Panc1 (cell line): ENCODE measurements around the gene TMC5. TPM values are rescaled to one million over a fixed set of nuclear protein-coding genes. Genes with fewer than 3 reads are reported as not detected.

Experiments
- ATAC-seq: fragments of 200-7000 bp; cut with Tn5 transposase; 2 replicates; pipeline ENCODE4 v1.9.1; 2020; ENCODE audit warnings: mild to moderate bottlenecking, moderate library complexity
- BruUV-seq: library from RNA; stranded (reverse); fragments of 400-500 nt; replicated peaks from 2 replicates; lab custom pipeline; 2021; lab: Mats Ljungman, UMichigan
- CTCF ChIA-PET: fragments of 300-600 bp; sonication (Branson Sonifier 250); formaldehyde crosslinking; loops from one replicate; lab custom pipeline; 2022; ENCODE audit warnings: antibody characterized with exemption; lab: Charles Lee
- POLR2A ChIA-PET: fragments of 300-600 bp; sonication (Branson Sonifier 250); formaldehyde crosslinking; loops from one replicate; lab custom pipeline; 2022; ENCODE audit warnings: antibody characterized with exemption; lab: Charles Lee
- DNase-seq: peaks from one replicate; pipeline ENCODE4 v3.0.0-alpha.2; 2010; ENCODE audit warnings: low read depth, low spot score
- H3K27ac ChIP-seq: 2 replicates; pipeline ENCODE4 v1.5.1; 2011; ENCODE audit warnings: mild to moderate bottlenecking, low read length, inconsistent platforms
- H3K27me3 ChIP-seq: fragments of 200-500 bp; sonication (Bioruptor generic); 2 replicates; pipeline ENCODE4 v1.6.0; 2014; ENCODE audit warnings: low read length, inconsistent platforms; ENCODE audit not compliant: control insufficient read depth, insufficient read depth
- H3K36me3 ChIP-seq: fragments of 200-500 bp; sonication (Bioruptor generic); 2 replicates; pipeline ENCODE4 v1.5.1; 2014; ENCODE audit warnings: inconsistent platforms, mild to moderate bottlenecking, low read length, moderate library complexity; ENCODE audit not compliant: control insufficient read depth, insufficient read depth
- H3K4me1 ChIP-seq: 2 replicates; pipeline ENCODE4 v1.5.1; 2011; ENCODE audit warnings: inconsistent platforms, mild to moderate bottlenecking, low read length, moderate library complexity; ENCODE audit not compliant: control insufficient read depth, insufficient read depth
- H3K4me3 ChIP-seq, 2 experiments: 2 replicates each; pipeline ENCODE4 v1.5.1; 2011 to 2012; ENCODE audit warnings: low read depth in 2 of 2, low read length in 2 of 2, mild to moderate bottlenecking in 2 of 2, inconsistent platforms in 1 of 2, moderate library complexity in 1 of 2
- H3K9me3 ChIP-seq: fragments of 200-500 bp; sonication (Bioruptor generic); 2 replicates; pipeline ENCODE4 v1.5.1; 2014; ENCODE audit warnings: low read depth, mild to moderate bottlenecking, inconsistent platforms, low read length, moderate library complexity; ENCODE audit not compliant: control insufficient read depth, insufficient read depth
- POLR2AphosphoS5 ChIP-seq: IDR thresholded peaks from 2 replicates; pipeline ENCODE4 v1.6.1; 2012; ENCODE audit warnings: mild to moderate bottlenecking, low read depth, low read length, moderate library complexity
- REST ChIP-seq, 2 experiments: IDR thresholded peaks; 2 replicates each; pipeline ENCODE4 v1.6.1; 2011 to 2012; ENCODE audit warnings: low read depth in 2 of 2, control low read depth in 1 of 2, low read length in 1 of 2, mild to moderate bottlenecking in 1 of 2, moderate library complexity in 1 of 2; ENCODE audit not compliant: insufficient read depth in 1 of 2
- SIN3A ChIP-seq: IDR thresholded peaks from 2 replicates; pipeline ENCODE4 v1.6.1; 2012; ENCODE audit warnings: low read depth, mild to moderate bottlenecking, low read length, moderate library complexity, borderline replicate concordance; ENCODE audit not compliant: insufficient read depth
- TCF7L2 ChIP-seq: IDR thresholded peaks from 2 replicates; pipeline ENCODE4 v1.6.1; 2011; ENCODE audit warnings: mild to moderate bottlenecking, low read depth, low read length, inconsistent platforms
- in situ Hi-C: cut with HindIII; loops from 2 replicates; pipeline ENCODE4 v1.10.0; 2016; ENCODE audit warnings: low sequenced_read_pairs, low pct_unique_long_range_greater_than_20kb
- intact Hi-C: fragments of 100-400 bp; cut with micrococcal nuclease; formaldehyde crosslinking; loops from one replicate; pipeline ENCODE4 v1.10.0; 2022; ENCODE audit not compliant: unreplicated experiment
- total RNA-seq: library from RNA; stranded (reverse); gene quantifications from one replicate; pipeline ENCODE4 v1.2.1, GENCODE V29; 2021; ENCODE audit not compliant: unreplicated experiment
- TF ChIP-seq, protein P1 (sequence below): fragments of 450-650 bp; IDR thresholded peaks from 2 replicates; pipeline ENCODE4 v1.5.1; 2017; ENCODE audit warnings: mild to moderate bottlenecking

The TMC5 gene
- total RNA-seq, 1 experiment from 2014 or later = 1.4 TPM

DNA sequence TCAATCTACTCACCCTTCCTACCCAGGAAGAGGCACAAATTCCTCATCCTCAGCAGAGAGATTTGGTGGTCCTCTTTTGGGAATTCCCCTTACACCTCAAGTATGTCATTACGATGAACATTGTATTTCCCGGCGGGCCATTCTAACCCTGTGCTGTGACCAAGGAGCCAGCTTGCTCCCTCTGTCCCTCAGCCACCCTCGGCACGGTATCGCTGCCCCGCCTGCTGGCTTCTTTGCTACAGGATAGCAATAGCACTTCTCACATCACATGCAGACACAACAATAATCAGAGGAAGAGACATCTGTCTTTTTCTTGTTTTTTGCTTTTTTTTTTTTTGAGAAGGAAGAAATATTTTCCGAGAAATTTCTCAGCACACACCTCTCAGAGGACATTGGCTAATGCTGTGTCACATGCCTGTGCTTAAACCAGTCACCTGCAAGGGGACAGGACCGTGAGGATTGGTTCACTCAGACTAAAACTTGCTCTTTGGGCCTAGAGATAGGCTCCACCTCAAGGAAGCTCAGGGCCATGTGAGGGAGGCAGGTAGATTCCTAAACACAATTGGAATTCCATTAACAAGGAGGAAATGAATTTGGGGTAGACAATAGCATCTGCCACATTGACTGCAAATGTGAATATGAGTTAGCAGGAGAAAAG lies 41.2 kb downstream of the TMC5 start:
- in situ Hi-C loops (no loop called here), intact Hi-C loops (no loop called here)
- no peaks in the 10 kb centered on the region for H3K4me1 ChIP-seq
- ChIA-PET POLR2A (no interaction called here), CTCF (no interaction called here)
- no peak overlapping the region for H3K27ac ChIP-seq
- no peak for TF ChIP-seq REST (IDR thresholded peaks at IDR 0.05; ENCODE audit: insufficient read depth in 1 of 2, low read depth in 2 of 2, low read length in 1 of 2)
- no peak for TF ChIP-seq POLR2AphosphoS5
- TF ChIP-seq SIN3A = no peak
- TF ChIP-seq, protein P1, sequence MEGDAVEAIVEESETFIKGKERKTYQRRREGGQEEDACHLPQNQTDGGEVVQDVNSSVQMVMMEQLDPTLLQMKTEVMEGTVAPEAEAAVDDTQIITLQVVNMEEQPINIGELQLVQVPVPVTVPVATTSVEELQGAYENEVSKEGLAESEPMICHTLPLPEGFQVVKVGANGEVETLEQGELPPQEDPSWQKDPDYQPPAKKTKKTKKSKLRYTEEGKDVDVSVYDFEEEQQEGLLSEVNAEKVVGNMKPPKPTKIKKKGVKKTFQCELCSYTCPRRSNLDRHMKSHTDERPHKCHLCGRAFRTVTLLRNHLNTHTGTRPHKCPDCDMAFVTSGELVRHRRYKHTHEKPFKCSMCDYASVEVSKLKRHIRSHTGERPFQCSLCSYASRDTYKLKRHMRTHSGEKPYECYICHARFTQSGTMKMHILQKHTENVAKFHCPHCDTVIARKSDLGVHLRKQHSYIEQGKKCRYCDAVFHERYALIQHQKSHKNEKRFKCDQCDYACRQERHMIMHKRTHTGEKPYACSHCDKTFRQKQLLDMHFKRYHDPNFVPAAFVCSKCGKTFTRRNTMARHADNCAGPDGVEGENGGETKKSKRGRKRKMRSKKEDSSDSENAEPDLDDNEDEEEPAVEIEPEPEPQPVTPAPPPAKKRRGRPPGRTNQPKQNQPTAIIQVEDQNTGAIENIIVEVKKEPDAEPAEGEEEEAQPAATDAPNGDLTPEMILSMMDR = no peak
- TF ChIP-seq TCF7L2 = no peak
- no peaks in the 10 kb centered on the region for H3K9me3 ChIP-seq
- no peaks in the 10 kb centered on the region for H3K27me3 ChIP-seq
- ATAC-seq (peak; percentile 38; the same call in 1 of the 2 replicates), DNase-seq (no peak)
- no TSS peak for BruUV-seq
- no peaks in the 10 kb centered on the region for H3K36me3 ChIP-seq
- H3K4me3 ChIP-seq = no peak overlapping the region

DNA sequence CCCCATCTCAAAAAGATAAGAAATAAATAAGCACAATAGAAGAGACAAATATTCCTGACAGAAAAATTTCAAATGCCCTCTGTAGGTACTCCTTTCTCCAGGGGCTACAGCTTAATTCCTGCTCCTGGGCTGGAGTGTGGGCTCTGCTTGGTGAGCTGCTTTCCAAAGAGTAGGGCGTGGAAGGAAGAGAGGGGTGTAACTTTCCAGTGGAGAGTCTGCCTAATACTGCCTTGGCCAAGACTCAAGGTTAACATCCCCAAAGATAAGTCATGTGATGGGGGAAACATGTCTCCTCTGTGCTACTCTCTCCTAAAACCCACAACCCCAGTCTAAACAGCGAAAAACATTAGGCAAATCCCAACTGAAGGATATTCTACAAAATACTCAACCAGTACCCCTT lies 42.7 kb downstream of the TMC5 start:
- Histone ChIP-seq H3K27me3 (no peaks in the 10 kb centered on the region), H3K4me1 (no peaks in the 10 kb centered on the region), H3K9me3 (no peaks in the 10 kb centered on the region), H3K27ac (no peak overlapping the region), H3K4me3 (no peak overlapping the region), H3K36me3 (no peaks in the 10 kb centered on the region)
- no peak for ATAC-seq
- intact Hi-C loops = no loop called here
- in situ Hi-C loops = no loop called here
- no peak for DNase-seq
- no TSS peak for BruUV-seq
- POLR2A ChIA-PET = no interaction called here
- TF ChIP-seq, protein P1 = no peak
- TF ChIP-seq REST (IDR thresholded peaks at IDR 0.05; ENCODE audit: insufficient read depth in 1 of 2, low read depth in 2 of 2, low read length in 1 of 2) (no peak), SIN3A (no peak), POLR2AphosphoS5 (no peak), TCF7L2 (no peak)
- CTCF ChIA-PET = no interaction called here
